IPS-NIHi7 (cell line): ENCODE results near the gene SLC45A2.

ENCODE experiments used
- DNase-seq: peaks from one replicate; pipeline ENCODE4 v3.0.0; 2012; ENCODE audit warnings: mixed read lengths; ENCODE audit errors: extremely low spot score

The SLC45A2 gene

DNA sequence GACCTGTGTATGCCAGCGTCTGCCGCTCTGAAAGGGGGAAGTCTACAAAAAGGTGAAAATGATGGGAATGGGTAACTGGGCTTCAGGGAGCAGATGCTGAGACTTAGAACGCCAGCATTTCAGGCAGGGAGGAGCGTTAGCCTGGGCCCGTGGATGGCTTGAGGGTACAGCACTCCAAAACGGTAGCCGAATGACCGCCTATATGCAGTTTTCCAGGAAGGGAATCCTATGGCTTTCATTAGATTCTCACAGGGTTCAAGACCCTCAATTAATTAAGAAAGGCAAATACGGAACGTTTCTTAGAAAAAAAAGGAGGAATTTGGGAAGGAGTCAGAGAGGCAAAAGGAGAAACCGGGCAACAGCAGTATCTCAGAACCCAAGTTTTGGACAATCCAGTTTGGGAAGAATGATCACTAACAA lies 22.7 kb upstream of the SLC45A2 start:
- peak; percentile 18 for DNase-seq

- DNase-seq = no peak
These were observed 21.2 kb upstream of the SLC45A2 start for GRCh38 chr5:34005681-34006080.

DNA sequence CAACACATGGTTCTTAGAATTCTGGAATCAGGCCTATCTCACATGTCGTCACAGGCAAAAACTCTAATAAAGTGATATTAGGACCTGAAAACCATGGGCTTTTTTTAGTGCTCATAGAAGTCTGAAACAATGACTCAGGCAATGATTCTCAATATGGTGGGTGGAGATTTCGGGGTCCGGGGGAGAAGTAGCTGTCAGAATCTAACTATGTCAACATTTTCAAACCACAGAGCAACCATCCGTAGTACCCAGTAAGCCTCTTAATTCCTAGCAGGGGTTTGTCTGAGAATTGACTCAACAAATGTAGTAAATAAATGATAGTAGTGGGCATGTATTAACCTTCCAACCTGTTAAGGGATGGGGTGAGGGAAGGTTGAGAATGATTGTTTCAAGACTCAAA lies 20.7 kb upstream of the SLC45A2 start:
- no peak for DNase-seq

GRCh38 chr5:34003941-34004340 lies 19.4 kb upstream of the SLC45A2 start:
- DNase-seq = no peak

DNA sequence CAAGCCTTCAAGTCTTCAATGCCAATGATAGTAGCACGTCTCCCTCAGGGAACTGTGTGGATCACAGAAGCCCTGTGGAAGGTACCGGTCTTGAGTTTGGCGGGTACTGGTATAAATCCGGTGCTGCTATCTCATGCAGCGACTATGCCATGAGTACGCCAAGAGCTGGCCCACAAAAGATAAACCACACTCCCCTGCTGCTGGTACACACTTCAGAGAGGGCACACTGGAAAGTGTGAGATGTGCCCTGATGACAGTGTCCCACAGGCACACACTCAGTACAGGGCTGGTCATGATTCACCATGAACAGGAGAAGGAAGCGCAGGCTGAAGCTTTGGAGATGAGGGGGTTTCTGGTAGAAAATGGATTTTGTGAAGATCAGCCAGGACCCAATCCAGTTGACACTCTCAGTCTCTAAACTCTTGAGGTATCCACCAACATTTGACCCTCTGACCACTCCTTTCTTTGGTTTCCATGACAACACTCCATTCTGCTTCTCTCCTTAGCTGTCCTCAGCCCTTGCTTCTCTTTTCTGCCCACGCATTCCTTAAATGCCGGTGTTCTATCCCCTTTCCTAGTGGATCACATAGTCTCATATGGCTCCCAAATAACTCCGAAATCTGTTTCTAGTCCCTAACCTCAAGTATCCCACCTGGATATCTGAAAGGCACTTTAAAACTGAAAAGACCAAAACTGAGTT lies 18.3 kb upstream of the SLC45A2 start:
- DNase-seq = no peak

GRCh38 chr5:34001241-34001841 lies 16.8 kb upstream of the SLC45A2 start:
- no peak for DNase-seq

GRCh38 chr5:33999978-34000377 lies 15.5 kb upstream of the SLC45A2 start:
- DNase-seq = no peak

GRCh38 chr5:33997331-33997983 lies 13.0 kb upstream of the SLC45A2 start:
- peak; percentile 59 for DNase-seq

- no peak for DNase-seq
These were observed 11.4 kb upstream of the SLC45A2 start for GRCh38 chr5:33995865-33996264.

GRCh38 chr5:33994845-33995244 lies 10.4 kb upstream of the SLC45A2 start:
- no peak for DNase-seq

DNA sequence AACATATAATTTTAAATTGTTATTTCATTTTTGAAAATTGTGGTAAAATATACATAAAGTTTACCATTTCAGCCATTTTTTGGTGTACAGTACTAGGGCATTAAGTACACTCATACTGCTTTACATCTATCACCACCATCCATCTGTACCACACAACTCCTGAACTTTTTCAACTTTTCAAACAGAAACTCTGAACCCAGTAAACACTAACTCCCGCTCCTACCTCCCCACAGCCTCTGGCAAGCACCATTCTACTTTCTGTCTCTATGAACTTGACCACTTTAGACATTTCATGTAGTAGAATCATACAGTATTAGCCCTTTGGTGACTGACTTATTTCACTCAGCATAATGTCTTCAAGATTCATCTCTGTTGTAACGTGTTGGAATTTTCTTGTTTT lies 8.4 kb upstream of the SLC45A2 start:
- DNase-seq = no peak

GRCh38 chr5:33985447-33985846 lies 954 bp upstream of the SLC45A2 start:
- DNase-seq = no peak

- no peak for DNase-seq
These were observed 315 bp downstream of the SLC45A2 start for GRCh38 chr5:33984178-33984577.

DNA sequence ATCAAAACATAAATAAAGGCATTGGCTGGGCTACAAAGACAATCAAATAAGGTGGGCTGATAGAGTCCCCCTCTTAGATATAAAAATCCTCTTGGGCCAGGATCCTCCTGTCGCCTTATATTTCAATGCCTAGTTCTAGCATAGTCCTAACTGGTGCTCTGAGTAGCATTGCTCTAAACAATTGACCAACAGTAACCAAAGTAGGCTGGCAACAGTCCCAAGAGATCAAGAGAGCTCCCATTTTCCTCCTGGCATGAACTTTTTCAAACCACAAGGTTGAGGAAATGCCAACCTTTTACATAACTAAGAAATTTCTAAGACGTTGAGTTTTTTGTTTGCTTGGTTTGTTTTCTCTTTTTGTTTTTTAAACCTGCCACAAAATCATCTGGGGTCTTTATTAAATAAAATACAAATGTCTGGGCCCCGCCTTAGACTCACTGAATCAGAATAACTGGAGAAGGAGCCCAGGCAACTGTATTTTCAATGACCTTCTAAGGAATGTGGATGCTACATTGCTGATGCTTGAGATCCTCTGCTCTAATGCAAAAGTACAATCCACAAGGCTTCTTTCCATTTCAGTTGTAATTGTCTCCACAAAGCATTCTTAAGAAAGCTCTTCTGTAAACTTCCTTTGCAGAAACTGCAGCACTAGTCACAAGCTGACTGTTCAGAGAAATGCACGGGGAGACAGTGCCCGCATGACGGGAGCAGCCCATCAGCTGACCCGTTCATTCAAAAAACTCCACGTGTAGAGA lies 2.9 kb downstream of the SLC45A2 start:
- no peak for DNase-seq

- DNase-seq = no peak
These were observed 4.5 kb downstream of the SLC45A2 start for GRCh38 chr5:33980030-33980429.

DNA sequence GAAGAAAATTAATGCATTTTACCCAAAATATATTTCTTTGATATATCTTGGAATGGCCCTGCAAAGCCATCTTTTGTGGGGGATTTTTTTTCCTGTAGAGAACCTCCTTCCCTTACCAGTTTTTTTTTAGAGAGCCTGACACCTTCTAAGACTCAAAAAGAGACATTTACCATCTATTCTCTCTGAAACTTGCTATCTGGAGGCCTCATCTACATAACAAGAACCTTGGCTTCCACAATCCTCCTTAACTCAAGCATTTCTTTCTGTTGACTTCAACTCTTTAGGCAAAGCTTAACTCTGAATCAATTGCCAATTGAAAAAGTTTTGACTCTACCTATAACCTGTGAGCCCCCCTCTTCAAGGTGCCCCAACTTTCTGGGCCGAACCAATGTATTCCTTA lies 6.2 kb downstream of the SLC45A2 start:
- DNase-seq = no peak

DNA sequence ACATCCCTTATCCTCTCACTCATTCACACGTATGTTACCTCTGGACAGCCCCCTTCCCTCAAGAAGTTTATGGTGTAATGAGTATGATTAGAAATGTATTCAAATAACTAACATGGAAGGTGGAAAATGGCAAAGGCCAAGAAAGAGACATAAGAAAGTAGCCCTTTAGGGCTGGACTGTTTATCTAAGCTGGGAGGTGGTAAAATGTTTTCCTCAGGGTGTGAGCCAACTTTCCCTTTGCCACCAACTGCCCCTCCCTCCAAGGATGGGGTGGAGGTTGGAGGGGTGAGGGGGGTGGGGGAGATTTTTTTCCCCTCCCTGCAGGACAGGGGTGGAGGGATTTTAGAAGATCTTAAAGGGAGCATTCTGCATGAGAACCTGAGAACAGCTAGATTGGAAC lies 8.2 kb downstream of the SLC45A2 start:
- no peak for DNase-seq

DNA sequence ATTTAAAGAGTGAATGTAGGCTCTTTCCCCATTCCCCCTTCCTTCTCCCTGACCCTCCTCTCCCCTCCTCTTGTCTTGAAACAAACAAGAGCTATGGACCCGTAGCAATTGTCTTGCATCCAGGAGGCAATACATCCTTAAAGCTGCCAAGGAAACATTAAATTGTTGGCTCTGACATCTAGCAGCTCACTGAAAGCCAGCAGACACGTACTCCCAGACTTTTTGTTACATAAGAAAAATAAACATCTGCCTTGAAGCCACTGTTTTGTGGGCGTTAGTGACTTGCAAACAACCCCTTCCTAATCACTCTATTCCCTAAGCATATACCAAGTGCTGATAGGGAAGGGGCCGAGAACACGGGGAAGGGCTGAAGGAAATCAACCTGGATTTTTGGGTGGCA lies 8.6 kb downstream of the SLC45A2 start:
- DNase-seq = no peak

DNA sequence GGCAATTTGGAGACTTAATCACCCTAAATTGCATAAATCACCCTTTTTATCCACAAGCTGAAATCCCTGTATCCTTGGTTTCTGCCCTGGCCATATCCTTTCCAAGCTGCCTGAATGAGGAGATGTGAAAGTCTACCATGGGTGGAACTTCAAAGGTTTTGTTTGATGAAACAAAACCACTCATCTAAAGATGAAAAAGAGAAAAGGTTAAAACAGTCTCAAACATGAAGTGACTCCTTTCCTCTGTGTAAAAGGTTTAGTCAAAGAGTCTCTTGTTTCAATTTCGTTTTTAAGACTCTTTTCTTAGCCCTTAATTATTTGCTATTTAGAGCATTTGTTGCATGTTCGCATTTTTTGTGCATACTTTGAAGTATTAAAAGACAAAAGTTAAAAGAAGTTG lies 11.2 kb downstream of the SLC45A2 start:
- DNase-seq = no peak

- DNase-seq = peak; percentile 84
These were observed 14.7 kb downstream of the SLC45A2 start for GRCh38 chr5:33969572-33970452.

DNA sequence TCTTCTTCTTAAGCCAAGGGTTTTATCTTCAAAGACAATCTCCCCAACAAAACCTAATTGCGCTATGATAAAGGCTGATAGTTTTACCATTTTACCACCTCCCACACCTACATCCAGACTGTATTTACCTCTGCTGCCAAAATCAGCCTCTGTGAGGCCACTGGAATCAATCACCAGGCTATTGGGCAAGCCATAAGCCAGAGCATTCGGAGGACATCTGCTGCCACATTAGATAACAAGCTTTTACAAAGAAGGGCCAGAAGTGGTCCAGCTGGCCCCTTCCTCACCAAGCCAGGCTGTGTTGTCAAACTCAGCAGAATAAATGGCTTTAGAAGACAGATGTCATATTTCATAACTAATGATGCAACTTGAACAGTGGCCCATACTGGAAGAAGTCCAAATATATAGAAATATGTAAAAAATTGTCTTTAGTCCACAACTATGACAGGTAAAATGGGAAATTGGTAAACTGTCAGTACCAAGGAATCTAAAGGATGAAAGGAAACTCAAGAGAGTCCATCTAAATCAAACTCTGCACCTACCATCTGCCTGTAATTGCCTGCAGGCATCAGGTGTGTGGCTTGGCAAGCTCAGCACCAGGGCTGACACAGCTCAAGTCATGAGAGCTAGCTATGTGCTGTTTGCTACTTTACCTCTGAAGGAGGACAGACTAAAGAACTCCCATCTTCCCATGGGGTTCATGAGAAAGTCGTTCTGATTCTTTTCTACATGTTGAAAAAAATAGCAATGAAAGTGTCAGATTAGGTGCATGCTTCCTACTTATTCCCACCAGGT lies 16.1 kb downstream of the SLC45A2 start:
- DNase-seq = no peak
